Urinary bladder (tissue), 4 donors: ENCODE measurements around the gene IFNAR2. TPM values are rescaled to one million over a fixed set of nuclear protein-coding genes. Genes with fewer than 3 reads are reported as not detected.

Experiments used
- DNase-seq: peaks from one replicate; pipeline ENCODE4 v3.0.0-alpha.2; 2015; ENCODE audit errors: extremely low spot score
- H3K27ac ChIP-seq: one replicate; pipeline ENCODE4 v1.5.1; 2013; ENCODE audit warnings: low read depth, mild to moderate bottlenecking, moderate library complexity
- H3K36me3 ChIP-seq: one replicate; pipeline ENCODE4 v1.6.1; 2013; ENCODE audit warnings: mild to moderate bottlenecking, moderate library complexity; ENCODE audit not compliant: insufficient read depth
- H3K4me1 ChIP-seq: one replicate; pipeline ENCODE4 v1.6.1; 2013; ENCODE audit warnings: mild to moderate bottlenecking, moderate library complexity; ENCODE audit not compliant: insufficient read depth
- H3K4me3 ChIP-seq: one replicate; pipeline ENCODE4 v1.5.1; 2013; ENCODE audit warnings: low read depth, low read length
- WGBS: extraction: QIAGEN DNeasy Blood & Tissue Kit; methylation state at CpG from one replicate; pipeline ENCODE4 v1.1.7; 2013; 5-methylcytosine and 5-hydroxymethylcytosine counted together
- polyA plus RNA-seq: library from polyadenylated mRNA; stranded (reverse); fragments of 200-250 nt; gene quantifications from one replicate; pipeline ENCODE4 v1.2.3, GENCODE V29; 2013
- total RNA-seq: library from RNA; depleted of rRNA; stranded (reverse); fragments of >200 nt; gene quantifications from one replicate; pipeline ENCODE4 v1.2.3, GENCODE V29; 2014
- donor health status: healthy with polysubstance abuse.
- donor health status: healthy.

The IFNAR2 gene
- total and polyA plus RNA-seq, 2 donors = 16.6 to 17.5 TPM

DNA sequence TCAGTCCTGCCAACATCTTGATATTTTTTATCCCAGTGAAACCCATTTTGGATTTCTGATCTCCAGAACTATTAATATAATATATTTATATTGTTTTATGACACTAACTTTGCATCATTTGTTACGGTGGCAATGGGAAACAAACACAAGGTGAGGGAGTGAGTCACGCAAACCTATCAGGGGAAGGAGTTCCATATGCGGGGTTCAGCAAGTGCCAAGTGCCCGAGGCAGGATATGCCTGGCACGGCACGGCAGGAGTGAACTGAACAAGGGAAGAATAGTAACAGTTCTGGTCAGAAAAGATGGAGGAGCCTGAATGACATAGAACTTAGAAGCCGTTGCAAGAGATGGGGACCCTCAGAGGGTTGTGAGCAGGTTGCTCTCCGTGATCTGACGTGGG lies 28.7 kb downstream of the IFNAR2 start:
- DNase-seq = no peak
- H3K4me3 ChIP-seq = no peak overlapping the region
- no peaks in the 10 kb centered on the region for H3K4me1 ChIP-seq
- H3K27ac ChIP-seq = no peak overlapping the region
- 97% methylated on average over 9 of the region's 9 CpGs for WGBS
- H3K36me3 ChIP-seq = no peaks in the 10 kb centered on the region

GRCh38 chr21:33259428-33259827 lies 29.7 kb downstream of the IFNAR2 start:
- H3K4me1 ChIP-seq = no peaks in the 10 kb centered on the region
- WGBS = 75% methylated on average over 2 of the region's 2 CpGs
- no peak overlapping the region for H3K4me3 ChIP-seq
- no peak overlapping the region for H3K27ac ChIP-seq
- H3K36me3 ChIP-seq = no peaks in the 10 kb centered on the region
- no peak for DNase-seq

GRCh38 chr21:33259995-33260394 lies 30.3 kb downstream of the IFNAR2 start:
- DNase-seq = no peak
- 68% methylated on average over 7 of the region's 7 CpGs for WGBS
- Histone ChIP-seq H3K4me1 (no peaks in the 10 kb centered on the region), H3K36me3 (no peaks in the 10 kb centered on the region), H3K27ac (no peak overlapping the region), H3K4me3 (no peak overlapping the region)

GRCh38 chr21:33261635-33262034 lies 31.9 kb downstream of the IFNAR2 start:
- 77% methylated on average over 3 of the region's 3 CpGs for WGBS
- H3K4me1 ChIP-seq = no peaks in the 10 kb centered on the region
- no peaks in the 10 kb centered on the region for H3K36me3 ChIP-seq
- no peak for DNase-seq
- H3K4me3 ChIP-seq = no peak overlapping the region
- H3K27ac ChIP-seq = no peak overlapping the region

DNA sequence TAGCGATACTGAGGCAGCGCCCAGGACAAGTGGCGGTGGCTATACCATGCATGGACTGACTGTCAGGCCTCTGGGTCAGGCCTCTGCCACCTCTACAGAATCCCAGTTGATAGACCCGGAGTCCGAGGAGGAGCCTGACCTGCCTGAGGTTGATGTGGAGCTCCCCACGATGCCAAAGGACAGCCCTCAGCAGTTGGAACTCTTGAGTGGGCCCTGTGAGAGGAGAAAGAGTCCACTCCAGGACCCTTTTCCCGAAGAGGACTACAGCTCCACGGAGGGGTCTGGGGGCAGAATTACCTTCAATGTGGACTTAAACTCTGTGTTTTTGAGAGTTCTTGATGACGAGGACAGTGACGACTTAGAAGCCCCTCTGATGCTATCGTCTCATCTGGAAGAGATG lies 33.2 kb downstream of the IFNAR2 start:
- DNase-seq = no peak
- 94% methylated on average over 11 of the region's 11 CpGs for WGBS
- no peaks in the 10 kb centered on the region for H3K4me1 ChIP-seq
- no peaks in the 10 kb centered on the region for H3K36me3 ChIP-seq
- H3K4me3 ChIP-seq = no peak overlapping the region
- no peak overlapping the region for H3K27ac ChIP-seq

- WGBS = 86% methylated on average over 11 of the region's 11 CpGs
- Histone ChIP-seq H3K36me3 (no peaks in the 10 kb centered on the region), H3K4me1 (no peaks in the 10 kb centered on the region), H3K27ac (no peak overlapping the region), H3K4me3 (no peak overlapping the region)
- no peak for DNase-seq
Observed at GRCh38 chr21:33264561-33264960, 34.8 kb downstream of the IFNAR2 start.

GRCh38 chr21:33265664-33266049 lies 35.9 kb downstream of the IFNAR2 start:
- H3K27ac ChIP-seq = no peak overlapping the region
- H3K4me3 ChIP-seq = peak overlapping the region; percentile 89
- WGBS = 28% methylated on average over 12 of the region's 12 CpGs
- DNase-seq = peak; percentile 2
- no peaks in the 10 kb centered on the region for H3K4me1 ChIP-seq
- H3K36me3 ChIP-seq = no peaks in the 10 kb centered on the region

- peak; percentile 29 for DNase-seq
- under 1% methylated on average over 60 of the region's 60 CpGs for WGBS
- Histone ChIP-seq H3K4me1 (no peaks in the 10 kb centered on the region), H3K27ac (peak within 1 kb of the TSS; percentile 91), H3K4me3 (peak within 1 kb of the TSS; percentile 89), H3K36me3 (no peaks in the 10 kb centered on the region)
Observed at GRCh38 chr21:33266050-33266788, 36.5 kb downstream of the IFNAR2 start, which contains the start of gene IL10RB. TSS of gene IL10RB (plus strand) at chr21:33266367. CDS start at chr21:33266466, 99 bp downstream.

- Histone ChIP-seq H3K36me3 (no peaks in the 10 kb centered on the region), H3K4me1 (no peaks in the 10 kb centered on the region), H3K4me3 (peak overlapping the region; percentile 89), H3K27ac (peak overlapping the region; percentile 91)
- 5% methylated on average over 8 of the region's 8 CpGs for WGBS
- no peak for DNase-seq
Observed at GRCh38 chr21:33266789-33267135, 37.0 kb downstream of the IFNAR2 start.

GRCh38 chr21:33267250-33267649 lies 37.5 kb downstream of the IFNAR2 start:
- Histone ChIP-seq H3K36me3 (no peaks in the 10 kb centered on the region), H3K4me3 (peak overlapping the region; percentile 89), H3K27ac (peak overlapping the region; percentile 91), H3K4me1 (no peaks in the 10 kb centered on the region)
- DNase-seq = no peak
- 83% methylated on average over 7 of the region's 7 CpGs for WGBS

DNA sequence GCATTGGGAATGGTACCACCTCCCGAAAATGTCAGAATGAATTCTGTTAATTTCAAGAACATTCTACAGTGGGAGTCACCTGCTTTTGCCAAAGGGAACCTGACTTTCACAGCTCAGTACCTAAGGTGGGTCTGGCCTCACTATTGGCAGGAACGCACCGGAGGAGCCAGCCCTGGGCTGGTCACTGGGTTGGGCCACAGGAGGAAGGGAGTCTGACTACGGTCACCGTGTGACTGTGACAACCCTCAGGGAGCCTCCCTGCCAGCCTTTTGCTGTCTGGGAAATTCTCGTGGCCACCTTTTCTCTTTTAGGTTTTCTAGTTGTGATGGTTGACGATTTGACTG lies 38.6 kb downstream of the IFNAR2 start:
- H3K4me1 ChIP-seq = no peaks in the 10 kb centered on the region
- WGBS = 87% methylated on average over 7 of the region's 7 CpGs
- DNase-seq = no peak
- no peak overlapping the region for H3K27ac ChIP-seq
- H3K36me3 ChIP-seq = no peaks in the 10 kb centered on the region
- no peak overlapping the region for H3K4me3 ChIP-seq

DNA sequence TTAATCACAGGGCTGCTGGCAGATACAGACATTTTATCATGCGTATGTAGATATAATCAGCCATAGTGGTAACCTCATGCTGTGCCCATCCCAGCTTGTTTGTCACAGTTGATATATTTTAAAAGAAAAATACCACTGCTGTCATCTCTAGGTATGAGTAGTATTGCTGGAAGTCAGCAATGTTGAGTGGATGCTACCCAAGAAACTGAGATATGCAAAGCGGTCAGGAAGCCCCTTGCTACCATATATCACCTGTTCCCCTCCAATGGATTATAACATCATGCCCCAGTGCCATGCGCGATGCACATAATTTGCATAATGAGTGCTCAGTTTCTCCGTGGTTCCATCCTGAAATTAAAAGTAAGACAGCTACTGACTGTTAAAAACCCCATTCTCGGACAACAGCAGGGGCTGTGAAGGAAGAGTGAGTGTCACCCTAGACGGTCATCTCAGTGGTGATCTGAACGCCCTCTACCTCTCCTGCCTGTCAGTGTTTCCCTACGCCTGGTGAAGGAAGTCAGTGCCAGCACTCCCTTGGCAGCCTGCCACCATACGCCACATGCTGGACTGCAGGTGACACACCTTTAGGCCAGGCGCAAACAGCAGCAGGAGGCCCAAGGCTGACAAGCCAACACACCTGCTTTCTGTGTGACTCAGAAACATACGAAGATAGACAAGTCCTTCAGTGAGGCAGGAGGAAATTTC lies 39.2 kb downstream of the IFNAR2 start:
- no peak for DNase-seq
- WGBS = 79% methylated on average over 12 of the region's 12 CpGs
- H3K27ac ChIP-seq = no peak overlapping the region
- H3K4me3 ChIP-seq = no peak overlapping the region
- H3K4me1 ChIP-seq = no peaks in the 10 kb centered on the region
- H3K36me3 ChIP-seq = no peaks in the 10 kb centered on the region

DNA sequence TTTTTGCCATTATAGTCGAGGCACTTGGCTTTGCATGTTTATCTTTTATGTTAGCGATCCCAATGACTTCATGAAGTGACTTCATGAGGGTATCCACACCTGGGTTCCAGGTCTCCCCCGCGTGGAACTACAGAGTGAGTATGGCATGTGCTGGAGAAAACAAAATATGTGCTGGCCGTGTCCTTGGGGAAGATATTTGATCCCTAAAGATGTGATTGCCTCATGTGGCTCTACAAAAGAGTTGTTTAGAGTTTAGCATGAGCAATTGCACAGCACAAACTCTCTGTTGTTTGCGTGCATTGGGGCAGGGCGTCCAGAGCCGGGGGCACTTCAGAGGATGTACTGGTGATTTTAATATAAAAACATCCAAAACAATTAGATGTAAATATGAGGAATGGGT lies 41.2 kb downstream of the IFNAR2 start:
- no peaks in the 10 kb centered on the region for H3K4me1 ChIP-seq
- DNase-seq = no peak

GRCh38 chr21:33273044-33273443 lies 43.3 kb downstream of the IFNAR2 start:
- 88% methylated on average over 6 of the region's 6 CpGs for WGBS
- no peak for DNase-seq

More for the DNA sequence above, 41.2 kb downstream of the IFNAR2 start:
- no peak overlapping the region for H3K27ac ChIP-seq
- WGBS = 94% methylated on average over 8 of the region's 8 CpGs
- no peak overlapping the region for H3K4me3 ChIP-seq
- peaks cover 2% of the 10 kb centered on the region for H3K36me3 ChIP-seq

More at GRCh38 chr21:33273044-33273443, 43.3 kb downstream of the IFNAR2 start:
- H3K4me1 ChIP-seq = no peaks in the 10 kb centered on the region
- H3K27ac ChIP-seq = no peak overlapping the region
- no peak overlapping the region for H3K4me3 ChIP-seq
- H3K36me3 ChIP-seq = peaks cover 2% of the 10 kb centered on the region
